Measurements from ENCODE around the gene HCFC1. TPM values are rescaled to one million over a fixed set of nuclear protein-coding genes. Genes with fewer than 3 reads are reported as not detected.

HCFC1 gene
- total and polyA plus RNA-seq, 2 experiments from 2014 or later: 12.6 to 26.4 TPM

DNA sequence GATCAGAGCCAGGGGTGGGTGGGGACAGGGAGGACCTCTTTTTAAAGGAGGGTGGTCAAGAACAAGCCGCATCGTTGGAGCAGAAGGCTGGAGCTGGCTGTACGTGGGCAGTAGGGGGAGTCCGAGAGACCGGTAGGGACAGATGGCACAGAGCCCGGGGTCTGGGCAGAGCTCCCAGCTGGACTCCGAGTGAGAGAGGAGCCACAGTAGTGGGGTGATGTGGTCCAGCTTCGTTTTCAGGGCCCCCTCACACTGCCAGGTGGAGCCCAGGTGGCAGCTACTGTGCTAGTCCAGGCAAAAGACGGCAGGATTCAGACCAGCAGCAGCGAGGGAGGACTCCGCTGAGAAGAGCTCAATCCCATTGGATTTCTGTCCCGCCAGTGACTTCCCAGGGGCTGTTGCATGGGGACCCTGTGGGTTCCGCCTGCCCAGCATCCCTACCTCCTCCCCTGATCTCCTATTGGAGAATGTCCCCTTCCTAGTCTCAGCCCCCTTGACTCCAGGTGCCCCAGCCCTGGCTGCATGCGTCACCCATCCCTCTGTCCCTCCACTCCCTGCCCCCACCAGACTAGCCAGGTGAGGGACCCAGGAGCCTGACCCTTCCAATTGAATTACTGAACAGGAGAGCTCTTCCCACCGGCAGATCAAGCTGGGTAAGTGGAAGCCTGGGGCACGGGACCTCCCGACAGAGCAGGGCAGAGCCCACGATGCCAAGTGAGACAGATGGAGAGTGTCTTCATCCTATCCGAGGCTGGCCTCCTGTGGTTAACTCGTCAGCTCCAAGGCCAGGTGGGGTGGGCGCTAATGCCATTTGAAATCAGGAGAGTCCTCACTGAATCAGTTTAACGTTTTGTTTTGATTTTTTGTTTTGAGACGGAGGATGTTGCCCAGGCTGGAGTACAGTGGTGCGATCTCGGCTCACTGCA, 48.4 kb downstream of the HCFC1 start:
- WGBS, 2 experiments (ENCODE audit: low coverage in 1 of 2, low lambda C conversion rate in 2 of 2, missing lambda C conversion rate in 2 of 2): 73 to 76% methylated on average over 18 to 20 of the region's 25 CpGs
- peak; percentile 56 for DNase-seq
- H3K36me3 ChIP-seq (ENCODE audit: low read depth): no peaks in the 10 kb centered on the region
- no peaks in the 10 kb centered on the region for H3F3A ChIP-seq (ENCODE audit: insufficient read depth)
- no peak overlapping the region for H3K4me2 ChIP-seq (ENCODE audit: unreplicated experiment)
- no peak for TF ChIP-seq EZH2 (IDR thresholded peaks at IDR 0.05; ENCODE audit: insufficient read depth, poor library complexity, severe bottlenecking)
- no peak for TF ChIP-seq EZH2phosphoT487 (IDR thresholded peaks at IDR 0.05; ENCODE audit: insufficient read depth, low read depth)
- no peaks in the 10 kb centered on the region for H4K20me1 ChIP-seq (ENCODE audit: insufficient read depth)
- no peaks in the 10 kb centered on the region for H3K79me2 ChIP-seq (ENCODE audit: insufficient read depth)
- H3K9me2 ChIP-seq (ENCODE audit: insufficient read depth): no peaks in the 10 kb centered on the region
- in situ Hi-C loops (cut with MboI): no loop called here
- H3K9me3 ChIP-seq (ENCODE audit: low read depth): no peaks in the 10 kb centered on the region
- no peak overlapping the region for H3K9ac ChIP-seq
- no peaks in the 10 kb centered on the region for H3K4me1 ChIP-seq (ENCODE audit: insufficient read depth)
- H2AFZ ChIP-seq: no peak overlapping the region
- H3K27ac ChIP-seq: no peak overlapping the region
- no peak overlapping the region for H3K4me3 ChIP-seq
- H3K27me3 ChIP-seq (replicated peaks; ENCODE audit: insufficient read depth): no peaks in the 10 kb centered on the region

DNA sequence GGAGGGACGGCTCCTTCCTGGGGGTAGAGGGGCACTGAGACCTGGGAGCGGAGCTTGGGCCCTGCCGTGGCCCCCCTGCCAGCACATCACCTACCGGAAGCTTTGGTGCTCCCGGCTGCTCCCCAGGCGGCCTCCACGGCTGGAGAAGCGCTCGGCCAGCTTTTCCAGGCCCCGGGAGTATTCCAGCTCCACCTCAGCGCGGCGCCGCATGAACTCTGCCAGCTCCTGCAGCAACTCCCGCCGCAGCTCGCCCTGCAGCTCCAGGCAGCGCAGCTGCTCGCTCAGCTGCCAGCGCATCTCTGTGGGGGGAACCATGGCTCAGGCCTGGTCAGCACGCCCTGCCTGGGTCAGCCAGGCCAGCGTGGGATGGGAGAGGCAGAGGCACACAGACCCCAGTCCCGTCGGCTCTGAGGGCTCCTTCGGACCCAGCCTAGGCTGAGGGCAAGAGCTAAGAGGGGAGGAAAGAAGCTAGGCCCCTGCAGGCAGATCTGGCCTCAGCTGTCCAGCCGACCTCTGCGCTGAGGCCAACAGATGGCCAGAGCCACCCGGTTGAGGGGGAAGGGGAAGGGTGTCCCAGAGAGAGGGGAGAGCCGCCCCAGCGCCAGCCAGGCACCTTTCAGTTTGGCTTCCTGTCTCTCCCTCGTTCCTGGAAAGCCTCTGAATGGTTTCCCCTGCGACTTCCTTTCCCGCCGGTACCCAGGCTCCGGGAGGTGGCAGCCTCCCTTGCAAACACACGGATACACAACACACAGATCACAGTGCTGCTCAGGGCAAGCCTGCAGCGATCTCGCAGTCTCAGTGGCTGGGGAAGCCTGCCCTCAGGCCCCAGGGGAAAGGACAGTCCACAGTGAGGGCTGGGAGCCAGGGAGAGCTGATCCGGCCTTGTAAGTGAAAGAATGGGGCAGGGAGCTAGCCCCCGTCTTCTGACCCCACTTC, 49.8 kb downstream of the HCFC1 start:
- Histone ChIP-seq H3K4me2 (ENCODE audit: unreplicated experiment) (no peak overlapping the region), H4K20me1 (ENCODE audit: insufficient read depth) (no peaks in the 10 kb centered on the region), H3K9me3 (ENCODE audit: low read depth) (no peaks in the 10 kb centered on the region), H3K4me1 (ENCODE audit: insufficient read depth) (no peaks in the 10 kb centered on the region), H3K79me2 (ENCODE audit: insufficient read depth) (no peaks in the 10 kb centered on the region), H3K9ac (no peak overlapping the region), H3K27me3 (replicated peaks; ENCODE audit: insufficient read depth) (no peaks in the 10 kb centered on the region), H3K36me3 (ENCODE audit: low read depth) (no peaks in the 10 kb centered on the region), H3F3A (ENCODE audit: insufficient read depth) (no peaks in the 10 kb centered on the region), H3K9me2 (ENCODE audit: insufficient read depth) (no peaks in the 10 kb centered on the region), H2AFZ (0 out of 2 replicates have a peak overlapping the region, but pooled peaks have one; percentile 48), H3K4me3 (no peak overlapping the region), H3K27ac (no peak overlapping the region)
- WGBS, 2 experiments (ENCODE audit: low coverage in 1 of 2, low lambda C conversion rate in 2 of 2, missing lambda C conversion rate in 2 of 2): 28 to 46% methylated on average over 12 to 24 of the region's 40 CpGs
- TF ChIP-seq EZH2 (IDR thresholded peaks at IDR 0.05; ENCODE audit: insufficient read depth, poor library complexity, severe bottlenecking): no peak
- TF ChIP-seq EZH2phosphoT487 (IDR thresholded peaks at IDR 0.05; ENCODE audit: insufficient read depth, low read depth): no peak
- in situ Hi-C loops (cut with MboI): no loop called here
- DNase-seq: peak; percentile 45

DNA sequence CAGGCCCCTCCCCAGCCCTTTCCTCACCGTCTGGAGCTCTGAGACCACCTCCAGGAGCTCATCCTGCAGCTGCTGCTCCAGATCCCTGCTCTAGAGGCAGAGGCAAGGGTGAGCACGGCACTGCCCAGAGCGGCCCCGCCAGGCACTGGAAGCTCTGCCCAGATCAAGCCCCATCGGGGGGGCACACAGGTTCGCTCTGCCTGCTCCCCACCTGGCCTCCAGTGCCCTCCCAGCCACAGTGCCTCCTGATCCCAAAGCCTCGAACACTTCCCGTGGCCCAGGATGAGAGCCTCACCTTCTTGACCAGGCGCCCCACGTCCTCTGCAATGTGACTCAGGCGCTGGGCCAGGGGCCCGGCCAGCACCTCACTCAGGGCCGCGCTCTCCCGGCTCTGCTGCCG, 50.5 kb downstream of the HCFC1 start:
- Histone ChIP-seq H3K4me2 (ENCODE audit: unreplicated experiment) (no peak overlapping the region), H3K9ac (no peak overlapping the region), H3K27me3 (replicated peaks; ENCODE audit: insufficient read depth) (no peaks in the 10 kb centered on the region), H3K9me2 (ENCODE audit: insufficient read depth) (no peaks in the 10 kb centered on the region), H3K4me1 (ENCODE audit: insufficient read depth) (no peaks in the 10 kb centered on the region), H3K36me3 (ENCODE audit: low read depth) (no peaks in the 10 kb centered on the region), H3K27ac (no peak overlapping the region), H3F3A (ENCODE audit: insufficient read depth) (no peaks in the 10 kb centered on the region), H2AFZ (0 out of 2 replicates have a peak overlapping the region, but pooled peaks have one; percentile 48), H3K9me3 (ENCODE audit: low read depth) (no peaks in the 10 kb centered on the region), H3K4me3 (no peak overlapping the region), H3K79me2 (ENCODE audit: insufficient read depth) (no peaks in the 10 kb centered on the region), H4K20me1 (ENCODE audit: insufficient read depth) (no peaks in the 10 kb centered on the region)
- WGBS, 2 experiments (ENCODE audit: low coverage in 1 of 2, low lambda C conversion rate in 2 of 2, missing lambda C conversion rate in 2 of 2): 54 to 92% methylated on average over 4 to 8 of the region's 16 CpGs
- peak; percentile 43 for DNase-seq
- no peak for TF ChIP-seq EZH2 (IDR thresholded peaks at IDR 0.05; ENCODE audit: insufficient read depth, poor library complexity, severe bottlenecking)
- no peak for TF ChIP-seq EZH2phosphoT487 (IDR thresholded peaks at IDR 0.05; ENCODE audit: insufficient read depth, low read depth)
- in situ Hi-C loops (cut with MboI): no loop called here

DNA sequence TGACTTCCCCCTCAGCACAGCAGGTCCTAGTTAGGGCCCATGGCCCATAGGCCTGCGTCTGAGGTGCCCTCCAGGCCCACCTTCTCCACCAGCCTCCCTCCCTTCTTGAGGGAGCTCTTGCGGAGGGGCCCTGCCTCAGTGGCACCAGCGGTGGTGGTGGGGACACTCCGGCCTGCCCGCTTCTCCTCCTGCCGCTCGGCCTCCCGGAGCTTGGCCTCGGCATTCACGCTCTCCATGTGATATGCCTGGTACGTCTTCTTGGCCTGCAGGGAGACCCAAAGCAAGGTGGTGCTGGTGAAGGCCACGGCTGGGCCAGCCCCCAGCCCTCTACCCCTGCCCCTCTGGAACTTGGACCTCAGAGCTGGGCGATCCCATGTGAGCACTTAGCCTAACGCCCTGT, 51.1 kb downstream of the HCFC1 start:
- no peak overlapping the region for H3K9ac ChIP-seq
- H3K9me3 ChIP-seq (ENCODE audit: low read depth): no peaks in the 10 kb centered on the region
- no peaks in the 10 kb centered on the region for H3K4me1 ChIP-seq (ENCODE audit: insufficient read depth)
- DNase-seq: no peak
- H4K20me1 ChIP-seq (ENCODE audit: insufficient read depth): no peaks in the 10 kb centered on the region
- no peaks in the 10 kb centered on the region for H3F3A ChIP-seq (ENCODE audit: insufficient read depth)
- no peak overlapping the region for H2AFZ ChIP-seq
- no peak for TF ChIP-seq EZH2phosphoT487 (IDR thresholded peaks at IDR 0.05; ENCODE audit: insufficient read depth, low read depth)
- no peak for TF ChIP-seq EZH2 (IDR thresholded peaks at IDR 0.05; ENCODE audit: insufficient read depth, poor library complexity, severe bottlenecking)
- H3K4me3 ChIP-seq: no peak overlapping the region
- no peaks in the 10 kb centered on the region for H3K79me2 ChIP-seq (ENCODE audit: insufficient read depth)
- no peaks in the 10 kb centered on the region for H3K9me2 ChIP-seq (ENCODE audit: insufficient read depth)
- no peaks in the 10 kb centered on the region for H3K27me3 ChIP-seq (replicated peaks; ENCODE audit: insufficient read depth)
- H3K4me2 ChIP-seq (ENCODE audit: unreplicated experiment): no peak overlapping the region
- H3K36me3 ChIP-seq (ENCODE audit: low read depth): no peaks in the 10 kb centered on the region
- 87 to 100% methylated on average over 1 to 11 of the region's 14 CpGs for WGBS, 2 experiments (ENCODE audit: low coverage in 1 of 2, low lambda C conversion rate in 2 of 2, missing lambda C conversion rate in 2 of 2)
- in situ Hi-C loops (cut with MboI): no loop called here
- H3K27ac ChIP-seq: no peak overlapping the region
